Gastrocnemius medialis (tissue), 4 donors: ENCODE measurements around the gene STPG3.

ENCODE experiments used
- POLR2A ChIP-seq, 2 donors: fragments of 450-650 bp; IDR thresholded peaks; one replicate each; pipeline ENCODE4 v1.6.1; 2017; ENCODE audit warnings: antibody characterized with exemption in 2 of 2, mild to moderate bottlenecking in 2 of 2, moderate library complexity in 2 of 2
- TF ChIP-seq, protein P1 (sequence below), 5 experiments: fragments of 450-650 bp in 3 of 5; fragments of 200-600 bp in 2 of 5; sonication (generic) in 2 of 5; IDR thresholded peaks in 4 of 5; conservative IDR thresholded peaks in 1 of 5; 1 replicate in 4 of 5; 2 replicates in 1 of 5; pipeline ENCODE4 v1.5.1; 2016 to 2019; ENCODE audit warnings: antibody characterized with exemption in 5 of 5, mild to moderate bottlenecking in 3 of 5, moderate library complexity in 3 of 5

- TF ChIP-seq, protein P1, sequence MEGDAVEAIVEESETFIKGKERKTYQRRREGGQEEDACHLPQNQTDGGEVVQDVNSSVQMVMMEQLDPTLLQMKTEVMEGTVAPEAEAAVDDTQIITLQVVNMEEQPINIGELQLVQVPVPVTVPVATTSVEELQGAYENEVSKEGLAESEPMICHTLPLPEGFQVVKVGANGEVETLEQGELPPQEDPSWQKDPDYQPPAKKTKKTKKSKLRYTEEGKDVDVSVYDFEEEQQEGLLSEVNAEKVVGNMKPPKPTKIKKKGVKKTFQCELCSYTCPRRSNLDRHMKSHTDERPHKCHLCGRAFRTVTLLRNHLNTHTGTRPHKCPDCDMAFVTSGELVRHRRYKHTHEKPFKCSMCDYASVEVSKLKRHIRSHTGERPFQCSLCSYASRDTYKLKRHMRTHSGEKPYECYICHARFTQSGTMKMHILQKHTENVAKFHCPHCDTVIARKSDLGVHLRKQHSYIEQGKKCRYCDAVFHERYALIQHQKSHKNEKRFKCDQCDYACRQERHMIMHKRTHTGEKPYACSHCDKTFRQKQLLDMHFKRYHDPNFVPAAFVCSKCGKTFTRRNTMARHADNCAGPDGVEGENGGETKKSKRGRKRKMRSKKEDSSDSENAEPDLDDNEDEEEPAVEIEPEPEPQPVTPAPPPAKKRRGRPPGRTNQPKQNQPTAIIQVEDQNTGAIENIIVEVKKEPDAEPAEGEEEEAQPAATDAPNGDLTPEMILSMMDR (IDR thresholded peaks at IDR 0.05 in 4 of 5, conservative IDR thresholded peaks at IDR 0.05 in 1 of 5) = no peak
- TF ChIP-seq POLR2A (IDR thresholded peaks at IDR 0.05) = no peak
Measured at GRCh38 chr9:137219757-137220316, 31.2 kb upstream of the STPG3 start.
